Left lung (tissue), 10 donors: ENCODE data around the gene SPRYD3. TPM values are rescaled to one million over a fixed set of nuclear protein-coding genes. Genes with fewer than 3 reads are reported as not detected.

Source experiments
- ATAC-seq: fragments of 200-7000 bp; cut with Tn5 transposase; one replicate; pipeline ENCODE4 v1.9.1; 2020; ENCODE audit warnings: moderate library complexity
- DNase-seq, 4 donors: peaks; one replicate each; pipeline ENCODE4 v3.0.0-alpha.2; 2013 to 2020
- H3K27ac ChIP-seq, 2 donors: fragments of 200-600 bp; sonication (generic) in 1 of 2; one replicate each; pipeline versions ENCODE4 v1.5.0 to v1.8.0; 2020 to 2021
- H3K27me3 ChIP-seq, 2 donors: fragments of 200-600 bp; sonication (generic) in 1 of 2; one replicate each; pipeline versions ENCODE4 v1.5.0 to v1.8.0; 2020 to 2021
- H3K36me3 ChIP-seq, 2 donors: fragments of 200-600 bp; sonication (generic) in 1 of 2; one replicate each; pipeline versions ENCODE4 v1.5.0 to v1.8.0; 2020 to 2021
- H3K4me1 ChIP-seq, 2 donors: fragments of 200-600 bp; one replicate each; pipeline ENCODE4 v1.8.0; 2021
- H3K4me3 ChIP-seq, 2 donors: fragments of 200-600 bp; sonication (generic) in 1 of 2; one replicate each; pipeline versions ENCODE4 v1.5.0 to v1.8.0; 2020 to 2021; ENCODE audit warnings: mild to moderate bottlenecking in 1 of 2
- H3K9me3 ChIP-seq, 2 donors: fragments of 200-600 bp; sonication (generic) in 1 of 2; one replicate each; pipeline versions ENCODE4 v1.5.0 to v1.8.0; 2020 to 2021
- intact Hi-C, 2 donors: fragments of 100-400 bp; cut with DNase I; formaldehyde crosslinking; loops; one replicate each; pipeline versions ENCODE4 v1.11.2 to v1.14.2; 2022
- polyA plus RNA-seq, 6 donors: library from polyadenylated mRNA; unstranded; fragments of 120-200 nt; gene quantifications; one replicate each; pipeline ENCODE4 v1.2.1, GENCODE V29; 2013; ENCODE audit not compliant: insufficient read length in 6 of 6
- total RNA-seq, 2 donors: library from RNA; stranded (reverse); fragmentation: NEBNext Ultra II Directional; extraction: Animal tissue kit (Norgen Biotek cat#: 25700); gene quantifications; one replicate each; pipeline ENCODE4 v1.2.1, GENCODE V29; 2021
- TF ChIP-seq, protein P1 (sequence below), 2 donors: fragments of 200-600 bp; sonication (generic) in 1 of 2; IDR thresholded peaks; one replicate each; pipeline versions ENCODE4 v1.5.0 to v1.8.0; 2021; ENCODE audit warnings: antibody characterized with exemption in 2 of 2
- donor health status: DM: no; HTN: yes; CAD: no.
- donor health status: DM: no; HTN: no; CAD: no.

The SPRYD3 gene
- total and polyA plus RNA-seq, 8 donors = 14.2 to 41.4 (median 18.1) TPM

- ATAC-seq (no peak), DNase-seq (no peak)
- intact Hi-C loops = no loop called here
- Histone ChIP-seq H3K4me1 (peaks cover 54 to 66% of the 10 kb centered on the region in 2 donors), H3K27ac (peak overlapping the region; percentile 88 to 96), H3K27me3 (no peaks in the 10 kb centered on the region), H3K9me3 (no peaks in the 10 kb centered on the region), H3K4me3 (peak overlapping the region; percentile 59 to 68), H3K36me3 (peaks cover 0 to 16% of the 10 kb centered on the region in 2 donors)
- TF ChIP-seq, protein P1, sequence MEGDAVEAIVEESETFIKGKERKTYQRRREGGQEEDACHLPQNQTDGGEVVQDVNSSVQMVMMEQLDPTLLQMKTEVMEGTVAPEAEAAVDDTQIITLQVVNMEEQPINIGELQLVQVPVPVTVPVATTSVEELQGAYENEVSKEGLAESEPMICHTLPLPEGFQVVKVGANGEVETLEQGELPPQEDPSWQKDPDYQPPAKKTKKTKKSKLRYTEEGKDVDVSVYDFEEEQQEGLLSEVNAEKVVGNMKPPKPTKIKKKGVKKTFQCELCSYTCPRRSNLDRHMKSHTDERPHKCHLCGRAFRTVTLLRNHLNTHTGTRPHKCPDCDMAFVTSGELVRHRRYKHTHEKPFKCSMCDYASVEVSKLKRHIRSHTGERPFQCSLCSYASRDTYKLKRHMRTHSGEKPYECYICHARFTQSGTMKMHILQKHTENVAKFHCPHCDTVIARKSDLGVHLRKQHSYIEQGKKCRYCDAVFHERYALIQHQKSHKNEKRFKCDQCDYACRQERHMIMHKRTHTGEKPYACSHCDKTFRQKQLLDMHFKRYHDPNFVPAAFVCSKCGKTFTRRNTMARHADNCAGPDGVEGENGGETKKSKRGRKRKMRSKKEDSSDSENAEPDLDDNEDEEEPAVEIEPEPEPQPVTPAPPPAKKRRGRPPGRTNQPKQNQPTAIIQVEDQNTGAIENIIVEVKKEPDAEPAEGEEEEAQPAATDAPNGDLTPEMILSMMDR (IDR thresholded peaks at IDR 0.05) = no peak
These were observed 27.2 kb downstream of the SPRYD3 start for GRCh38 chr12:53051881-53052412.

GRCh38 chr12:53051058-53051880 is 27.9 kb downstream of the SPRYD3 start:
- ATAC-seq (peak; percentile 0), DNase-seq (peak in 3 of 4 donors; percentile 66 to 79 (median 79))
- Histone ChIP-seq H3K27ac (peak overlapping the region; percentile 88 to 96), H3K4me3 (peak overlapping the region; percentile 59 to 68), H3K27me3 (peaks cover 0 to 2% of the 10 kb centered on the region in 2 donors), H3K9me3 (no peaks in the 10 kb centered on the region), H3K4me1 (peaks cover 54 to 71% of the 10 kb centered on the region in 2 donors), H3K36me3 (peaks cover 0 to 13% of the 10 kb centered on the region in 2 donors)
- intact Hi-C loops = no loop called here
- TF ChIP-seq, protein P1 (IDR thresholded peaks at IDR 0.05) = peak in 1 of 2 donors; percentile 16

GRCh38 chr12:53050426-53051057 is 28.6 kb downstream of the SPRYD3 start:
- Histone ChIP-seq H3K27me3 (peaks cover 0 to 9% of the 10 kb centered on the region in 2 donors), H3K9me3 (no peaks in the 10 kb centered on the region), H3K4me3 (peak overlapping the region; percentile 59 to 68), H3K27ac (peak overlapping the region; percentile 88 to 96), H3K4me1 (peaks cover 58 to 78% of the 10 kb centered on the region in 2 donors), H3K36me3 (peaks cover 0 to 6% of the 10 kb centered on the region in 2 donors)
- DNase-seq (no peak), ATAC-seq (no peak)
- TF ChIP-seq, protein P1 (IDR thresholded peaks at IDR 0.05) = no peak
- intact Hi-C loops = no loop called here

DNA sequence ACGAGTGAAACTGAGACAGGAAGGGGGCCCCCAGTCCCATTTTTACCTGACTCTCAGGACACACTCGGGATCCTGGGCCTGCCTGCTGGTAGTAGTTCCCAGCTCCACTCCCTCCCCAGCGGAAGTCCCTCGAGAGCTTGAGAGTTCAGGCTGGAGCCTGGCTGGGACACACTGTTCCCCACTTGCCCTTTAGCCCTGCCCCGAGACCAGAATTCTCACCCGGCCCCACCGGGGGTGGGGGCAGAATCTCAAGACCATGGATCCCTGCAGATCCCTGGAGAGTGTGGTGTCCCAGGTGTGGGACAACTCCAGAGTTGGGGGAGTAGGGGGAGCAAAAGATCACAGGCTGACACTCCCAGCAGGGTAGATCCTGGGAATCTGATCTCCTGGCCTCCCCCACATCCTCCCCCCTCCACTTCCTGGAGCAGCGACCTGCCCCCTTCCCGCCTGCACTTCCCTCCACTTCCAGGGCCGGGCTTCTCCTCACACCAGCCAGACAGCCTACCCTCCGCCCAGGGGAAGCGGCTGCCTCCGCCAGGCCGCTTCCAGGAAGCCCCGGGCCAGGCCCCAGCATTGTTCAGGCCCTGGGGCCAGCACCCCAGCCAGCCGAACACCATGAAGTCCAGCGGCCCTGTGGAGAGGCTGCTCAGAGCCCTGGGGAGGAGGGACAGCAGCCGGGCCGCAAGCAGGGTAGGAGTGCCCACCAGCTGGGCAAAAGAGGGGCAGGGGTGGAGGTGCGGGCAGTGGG is 29.4 kb downstream of the SPRYD3 start, which contains the start of gene TNS2:
TSS of gene TNS2 (plus strand) at position 495 of the 748 bp plus-strand sequence. CDS start at position 616, 121 bp downstream.
- no peaks in the 10 kb centered on the region for H3K36me3 ChIP-seq
- H3K27ac ChIP-seq = peak within 1 kb of the TSS; percentile 88 to 96
- peaks cover 0 to 10% of the 10 kb centered on the region in 2 donors for H3K27me3 ChIP-seq
- peak within 1 kb of the TSS; percentile 59 to 68 for H3K4me3 ChIP-seq
- TF ChIP-seq, protein P1 (IDR thresholded peaks at IDR 0.05) = no peak
- ATAC-seq (peak; percentile 15), DNase-seq (peak in 2 of 4 donors; percentile 60 to 77)
- H3K4me1 ChIP-seq = peaks cover 57 to 72% of the 10 kb centered on the region in 2 donors
- intact Hi-C loops = no loop called here
- H3K9me3 ChIP-seq = no peaks in the 10 kb centered on the region
